ENCODE measurements around the gene PEPD.

PEPD gene

GRCh38 chr19:33438987-33439781, 82.4 kb downstream of the PEPD start:
- H3K36me3 ChIP-seq = no peaks in the 10 kb centered on the region
- no peak for TF ChIP-seq CTCF (IDR thresholded peaks at IDR 0.05)
- H3K27ac ChIP-seq = no peak overlapping the region
- H3K27me3 ChIP-seq = peaks cover 17% of the 10 kb centered on the region
- no peak overlapping the region for H3K4me3 ChIP-seq (ENCODE audit: low read depth in 1 of 2, low read length in 1 of 2)
- H3K9me3 ChIP-seq = no peaks in the 10 kb centered on the region
- no peaks in the 10 kb centered on the region for H3K4me1 ChIP-seq (ENCODE audit: control insufficient read depth in 1 of 2, insufficient read depth in 1 of 2, low read depth in 1 of 2, low read length in 1 of 2)

GRCh38 chr19:33437821-33438671, 83.5 kb downstream of the PEPD start:
- no peak overlapping the region for H3K4me3 ChIP-seq (ENCODE audit: low read depth in 1 of 2, low read length in 1 of 2)
- H3K4me1 ChIP-seq (ENCODE audit: control insufficient read depth in 1 of 2, insufficient read depth in 1 of 2, low read depth in 1 of 2, low read length in 1 of 2) = no peaks in the 10 kb centered on the region
- no peak overlapping the region for H3K27ac ChIP-seq
- H3K27me3 ChIP-seq = peaks cover 17% of the 10 kb centered on the region
- no peaks in the 10 kb centered on the region for H3K36me3 ChIP-seq
- TF ChIP-seq CTCF (IDR thresholded peaks at IDR 0.05) = no peak
- H3K9me3 ChIP-seq = no peaks in the 10 kb centered on the region

GRCh38 chr19:33437393-33437820, 84.2 kb downstream of the PEPD start:
- no peaks in the 10 kb centered on the region for H3K4me1 ChIP-seq (ENCODE audit: control insufficient read depth in 1 of 2, insufficient read depth in 1 of 2, low read depth in 1 of 2, low read length in 1 of 2)
- TF ChIP-seq CTCF (IDR thresholded peaks at IDR 0.05) = no peak
- H3K27me3 ChIP-seq = peaks cover 17% of the 10 kb centered on the region
- H3K4me3 ChIP-seq (ENCODE audit: low read depth in 1 of 2, low read length in 1 of 2) = no peak overlapping the region
- H3K27ac ChIP-seq = no peak overlapping the region
- no peaks in the 10 kb centered on the region for H3K36me3 ChIP-seq
- H3K9me3 ChIP-seq = no peaks in the 10 kb centered on the region

- Histone ChIP-seq H3K27ac (no peak overlapping the region), H3K36me3 (no peaks in the 10 kb centered on the region), H3K4me1 (ENCODE audit: control insufficient read depth in 1 of 2, insufficient read depth in 1 of 2, low read depth in 1 of 2, low read length in 1 of 2) (no peaks in the 10 kb centered on the region), H3K4me3 (ENCODE audit: low read depth in 1 of 2, low read length in 1 of 2) (no peak overlapping the region), H3K9me3 (no peaks in the 10 kb centered on the region), H3K27me3 (peaks cover 12% of the 10 kb centered on the region)
- no peak for TF ChIP-seq CTCF (IDR thresholded peaks at IDR 0.05)
Observed at GRCh38 chr19:33436360-33437345, 84.9 kb downstream of the PEPD start.
